HG02884 (cell line): Measurements from ENCODE around the gene FSHB.
"Not testable (repeated sequence)": the region's sequence is repeated elsewhere in the genome, so short reads cannot be mapped to it uniquely, and the experiment has no call there.

Experiments
- ATAC-seq: cut with Tn5 transposase; IDR thresholded peaks from one replicate; pipeline ENCODE4 v1.9.1; 2021; ENCODE audit warnings: mild to moderate bottlenecking, moderate library complexity; ENCODE audit not compliant: unreplicated experiment

FSHB gene

DNA sequence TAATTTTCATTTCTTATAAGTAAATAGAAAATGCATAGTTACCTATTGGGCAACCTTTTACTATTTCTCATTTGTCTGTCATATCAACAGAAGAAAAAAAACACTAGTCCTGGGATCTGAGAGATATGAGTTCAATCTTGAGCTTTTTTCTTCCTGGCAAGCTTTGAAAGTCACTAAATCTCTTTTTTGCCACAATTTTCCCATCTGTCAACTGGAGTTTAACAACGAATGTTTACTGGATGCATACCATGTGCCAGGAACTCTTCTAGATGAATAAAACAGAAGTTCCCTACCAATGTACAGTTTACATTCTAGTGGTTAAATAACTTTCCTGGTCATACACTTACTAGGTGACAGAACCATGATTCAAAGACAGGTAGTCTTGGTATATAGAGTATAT is 31.0 kb downstream of the FSHB start:
- ATAC-seq = no peak

DNA sequence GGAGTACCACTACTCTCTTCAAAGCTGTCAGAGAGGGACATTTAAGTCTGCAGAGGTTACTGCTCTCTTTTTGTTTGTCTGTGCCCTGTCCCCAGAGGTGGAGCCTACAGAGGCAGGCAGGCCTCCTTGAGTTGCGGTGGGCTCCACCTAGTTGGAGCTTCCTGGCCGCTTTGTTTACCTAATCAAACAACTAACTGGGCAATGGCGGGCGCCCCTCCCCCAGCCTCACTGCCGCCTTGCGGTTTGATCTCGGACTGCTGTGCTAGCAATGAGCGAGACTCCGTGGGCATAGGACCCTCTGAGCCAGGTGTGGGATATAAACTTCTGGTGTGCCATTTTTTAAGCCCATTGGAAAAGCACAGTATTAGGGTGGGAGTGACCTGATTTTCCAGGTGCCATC is 37.8 kb downstream of the FSHB start:
- not testable (repeated sequence) for ATAC-seq

DNA sequence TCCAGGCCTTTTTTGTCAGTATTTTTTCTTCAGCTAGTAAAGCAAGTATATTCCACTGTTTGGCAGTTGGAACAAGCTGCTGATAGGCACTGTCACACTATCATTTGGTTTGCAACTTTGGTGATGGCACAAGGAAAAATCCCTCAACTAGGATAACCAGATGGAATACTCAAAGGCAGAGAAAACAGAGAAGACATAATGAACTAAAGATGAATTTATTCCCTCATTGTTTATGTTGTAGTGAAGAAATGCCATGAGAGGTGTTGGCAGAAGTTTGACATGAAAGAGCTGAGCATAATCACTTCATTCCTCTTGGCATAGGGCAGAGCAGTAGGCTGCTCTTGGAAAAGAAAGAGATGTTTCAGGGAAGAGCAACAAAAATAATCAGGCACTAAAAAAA is 39.9 kb downstream of the FSHB start:
- ATAC-seq = no peak

DNA sequence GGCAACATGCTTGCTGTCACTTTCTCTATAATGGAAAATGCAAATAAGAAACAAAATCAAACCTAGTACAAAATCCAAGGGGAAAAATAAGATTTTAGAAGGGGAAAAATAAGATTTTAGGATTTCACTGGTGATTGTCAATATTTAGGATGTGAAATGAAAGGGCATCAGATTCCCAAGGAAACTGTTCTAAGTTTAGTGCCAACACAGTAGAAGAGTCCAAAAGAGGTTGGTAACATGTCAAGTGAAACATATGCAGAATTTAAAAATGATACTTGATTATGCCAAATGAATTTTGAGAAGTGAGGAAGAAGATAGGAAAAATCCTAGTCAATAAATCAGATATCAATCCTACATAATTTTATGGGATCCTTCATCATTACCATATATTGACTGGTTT is 46.4 kb downstream of the FSHB start:
- ATAC-seq = no peak

DNA sequence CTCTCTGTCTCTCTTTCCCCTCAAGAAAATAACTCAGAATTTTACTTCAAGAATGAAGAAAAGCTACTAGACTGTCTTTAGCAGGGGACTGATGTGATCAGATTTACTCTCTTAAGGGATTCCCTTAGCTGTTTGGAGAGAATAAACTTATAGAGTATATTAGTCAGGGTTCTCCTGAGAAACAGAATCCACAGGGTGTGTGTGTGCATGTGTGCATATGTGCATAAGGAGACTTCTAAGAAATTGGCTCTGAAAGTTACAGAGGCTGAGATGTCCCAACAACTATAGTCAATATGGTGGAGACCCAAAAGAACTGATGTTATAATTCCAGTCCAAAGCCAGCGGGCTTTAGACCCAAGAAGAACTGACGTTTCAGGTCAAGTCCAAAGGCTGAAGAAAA is 49.0 kb downstream of the FSHB start:
- ATAC-seq = no peak

DNA sequence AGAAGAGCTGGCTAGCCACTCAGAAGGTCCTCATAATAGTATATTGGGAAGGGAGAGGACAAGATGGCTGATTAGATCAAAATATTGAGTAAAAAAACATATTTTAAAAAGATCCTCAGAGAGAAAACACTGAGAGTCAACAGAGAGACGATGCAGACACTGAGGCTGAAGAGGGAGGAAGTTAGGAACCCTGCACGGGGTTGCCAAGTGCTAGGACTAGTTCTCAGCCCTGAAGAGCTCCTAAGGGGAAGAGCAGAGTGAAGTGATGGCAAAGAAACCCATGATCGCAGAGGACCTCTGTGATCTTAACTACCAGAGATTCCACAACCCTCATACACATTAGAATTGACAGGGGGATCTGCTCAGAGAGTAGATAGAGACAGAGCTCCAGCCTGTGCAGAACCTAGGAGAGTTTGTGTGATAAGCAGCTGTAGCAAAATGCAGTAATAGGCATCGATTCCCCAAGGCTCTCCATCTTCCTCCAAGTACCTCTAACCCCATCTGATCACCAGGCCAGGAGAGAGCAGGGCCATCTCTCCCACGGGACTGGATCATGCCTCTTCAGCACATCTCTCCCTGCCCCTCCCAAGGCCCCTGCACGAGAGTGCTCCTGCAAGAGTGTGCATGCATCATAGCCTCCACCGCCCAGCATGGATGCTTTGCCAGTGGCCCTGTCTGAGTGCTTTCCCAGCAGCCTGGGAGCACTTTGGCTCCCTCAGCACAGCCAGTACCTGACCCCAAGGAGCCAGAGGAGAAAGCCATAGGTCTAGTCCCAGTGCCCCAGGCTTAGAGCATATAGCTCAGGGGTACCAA is 50.9 kb downstream of the FSHB start:
- peak; percentile 26 for ATAC-seq

DNA sequence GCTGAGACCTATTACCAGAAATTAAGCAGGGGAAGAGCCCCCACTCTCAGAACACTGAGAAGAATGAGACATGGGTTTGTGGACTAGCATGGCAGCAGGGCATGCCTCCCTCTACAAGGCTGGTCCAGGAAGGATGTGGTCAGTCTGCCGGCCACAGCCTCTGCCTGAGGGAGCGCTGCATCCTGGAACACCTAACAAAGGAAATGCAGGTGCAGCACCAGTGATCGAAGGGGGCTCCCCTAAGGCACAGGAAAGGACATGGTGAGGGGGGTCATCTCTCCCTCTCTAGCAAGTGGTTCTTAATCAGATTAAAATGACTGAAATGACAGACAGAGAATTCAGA is 51.4 kb downstream of the FSHB start:
- peak; percentile 70 for ATAC-seq
